K562 (cell line): ENCODE results near the gene LRIT1. TPM values are rescaled to one million over a fixed set of nuclear protein-coding genes. Genes with fewer than 3 reads are reported as not detected.

ENCODE experiments used
- ATAC-seq: fragments of 200-7000 bp; cut with Tn5 transposase; 3 replicates; pipeline ENCODE4 v1.9.1; 2020; ENCODE audit warnings: moderate library complexity
- BruUV-seq: library from RNA; stranded (reverse); fragments of 400-500 nt; replicated peaks from 2 replicates; lab custom pipeline; 2021; lab: Mats Ljungman, UMichigan
- CTCF ChIA-PET: fragments of 300-600 bp; formaldehyde crosslinking; extraction: SDS; loops from one replicate; lab custom pipeline; 2021; ENCODE audit warnings: low intra/inter-chr PET ratio; lab: Yijun Ruan, JAX
- POLR2A ChIA-PET: fragments of 300-600, 350-650 bp; sonication (Branson Sonifier 250); formaldehyde crosslinking; extraction: SDS; loops from one replicate; lab custom pipeline; 2021; ENCODE audit warnings: antibody characterized with exemption, inconsistent platforms; lab: Yijun Ruan, JAX
- DNase-seq, 4 experiments: peaks; one replicate each; pipeline versions ENCODE4 v3.0.0 to v3.0.0-alpha.2; 2011 to 2018; ENCODE audit warnings: low spot score in 3 of 4, mixed read lengths in 3 of 4; ENCODE audit errors: extremely low read depth in 1 of 4
- FAIRE-seq: peaks from 2 replicates; lab custom pipeline; 2011; peaks lifted over from hg19 to GRCh38; lab: Jason Lieb, UNC
- H2AFZ ChIP-seq: 2 replicates; pipeline ENCODE4 v1.6.0; 2011; ENCODE audit warnings: low read depth, low read length, control low read depth, inconsistent platforms
- H3K27ac ChIP-seq: fragments of 200-600 bp; 3 replicates; pipeline ENCODE4 v1.8.0; 2011; ENCODE audit warnings: low read depth, mild to moderate bottlenecking, control low read depth, inconsistent platforms, low read length, moderate library complexity, mixed read lengths; ENCODE audit errors: extremely low read depth
- H3K27me3 ChIP-seq, 2 experiments: fragments of 300-600 bp in 1 of 2; 2 replicates in 1 of 2; 3 replicates in 1 of 2; pipeline versions ENCODE4 v1.6.0 to v1.8.0; 2011; ENCODE audit warnings: inconsistent platforms in 2 of 2, low read length in 2 of 2, mild to moderate bottlenecking in 1 of 2, mixed read lengths in 1 of 2, moderate library complexity in 1 of 2; ENCODE audit not compliant: control insufficient read depth in 2 of 2, insufficient read depth in 2 of 2
- H3K36me3 ChIP-seq: fragments of 300-600 bp; 3 replicates; pipeline ENCODE4 v1.8.0; 2011; ENCODE audit warnings: mild to moderate bottlenecking, low read length, inconsistent platforms; ENCODE audit not compliant: control insufficient read depth, insufficient read depth
- H3K4me1 ChIP-seq, 2 experiments: fragments of 200-600 bp in 1 of 2; replicated peaks in 1 of 2; 2 replicates in 1 of 2; 3 replicates in 1 of 2; pipeline versions ENCODE4 v1.5.1 to v1.8.0; 2011; ENCODE audit warnings: inconsistent platforms in 2 of 2, low read length in 2 of 2, mild to moderate bottlenecking in 1 of 2, mixed read lengths in 1 of 2, moderate library complexity in 1 of 2; ENCODE audit not compliant: control insufficient read depth in 2 of 2, insufficient read depth in 2 of 2
- H3K4me2 ChIP-seq: 2 replicates; pipeline ENCODE4 v1.6.1; 2011; ENCODE audit warnings: low read length, control low read depth, inconsistent platforms, mixed read lengths; ENCODE audit not compliant: insufficient read depth
- H3K4me3 ChIP-seq: fragments of 200-600 bp; sonication (generic), shearing (Covaris generic); 2 replicates; pipeline ENCODE4 v1.5.1; 2016; ENCODE audit warnings: control low read depth, inconsistent platforms
- H3K79me2 ChIP-seq: fragments of 200-600 bp; 3 replicates; pipeline ENCODE4 v1.8.0; 2011; ENCODE audit warnings: low read length, inconsistent platforms; ENCODE audit not compliant: control insufficient read depth, insufficient read depth
- H3K9ac ChIP-seq, 2 experiments: 2 replicates each; pipeline versions ENCODE4 v1.6.0 to v1.6.1; 2011; ENCODE audit warnings: low read depth in 2 of 2, low read length in 2 of 2, control low read depth in 1 of 2, inconsistent platforms in 1 of 2, mild to moderate bottlenecking in 1 of 2, mixed read lengths in 1 of 2; ENCODE audit not compliant: insufficient read depth in 1 of 2
- H3K9me1 ChIP-seq: one replicate; pipeline ENCODE4 v1.6.0; 2011; ENCODE audit warnings: inconsistent platforms, mild to moderate bottlenecking, low read length, moderate library complexity; ENCODE audit not compliant: control insufficient read depth, insufficient read depth
- H3K9me3 ChIP-seq: replicated peaks from 2 replicates; pipeline ENCODE4 v1.5.1; 2011; ENCODE audit warnings: low read depth, low read length, inconsistent platforms; ENCODE audit not compliant: control insufficient read depth, insufficient read depth
- H4K20me1 ChIP-seq: replicated peaks from 2 replicates; pipeline ENCODE4 v1.6.1; 2011; ENCODE audit warnings: low read length, inconsistent platforms, mixed read lengths; ENCODE audit not compliant: control insufficient read depth, insufficient read depth
- CC2D1A ChIP-seq: fragments of 450-650 bp; IDR thresholded peaks from 2 replicates; pipeline ENCODE4 v1.6.1; 2017; ENCODE audit warnings: mild to moderate bottlenecking
- FOXK1 ChIP-seq: sonication (generic); formaldehyde crosslinking; IDR thresholded peaks from 2 replicates; pipeline ENCODE4 v1.8.0; 2022; ENCODE audit warnings: missing genetic modification reagents, mild to moderate bottlenecking, borderline replicate concordance
- RAD21 ChIP-seq, 2 experiments: fragments of 250-450 bp in 1 of 2; fragments of 450-650 bp in 1 of 2; sonication (Bioruptor Pico) in 1 of 2; formaldehyde crosslinking in 1 of 2; IDR thresholded peaks in 1 of 2; conservative IDR thresholded peaks in 1 of 2; 2 replicates each; pipeline versions ENCODE4 v1.4.0 to v1.8.0; 2020 to 2022; ENCODE audit warnings: mild to moderate bottlenecking in 2 of 2, moderate library complexity in 1 of 2
- SRF ChIP-seq, 2 experiments: fragments of 250-450, 450-650 bp in 1 of 2; sonication (Bioruptor Pico) in 1 of 2; sonication (generic) in 1 of 2; formaldehyde crosslinking; IDR thresholded peaks; 2 replicates each; pipeline versions ENCODE4 v1.5.0 to v1.5.1; 2020 to 2022; ENCODE audit warnings: mild to moderate bottlenecking in 1 of 2, missing genetic modification reagents in 1 of 2
- ZFP36 ChIP-seq: fragments of 150-350 bp; IDR thresholded peaks from 2 replicates; pipeline ENCODE4 v1.6.1; 2018; ENCODE audit warnings: low read length, low read depth; ENCODE audit not compliant: partially characterized antibody
- ZKSCAN1 ChIP-seq: fragments of 150-350 bp; IDR thresholded peaks from 2 replicates; pipeline ENCODE4 v1.6.1; 2016; ENCODE audit warnings: low read depth, low read length
- ZNF785 ChIP-seq: fragments of 250-450 bp; sonication (Bioruptor Pico); IDR thresholded peaks from 2 replicates; pipeline ENCODE4 v1.4.0; 2020; ENCODE audit warnings: mild to moderate bottlenecking
- WGBS: fragments of 100-300 bp; shearing (Covaris generic); methylation state at CpG from one replicate; pipeline ENCODE4 v1.1.6; 2016; ENCODE audit warnings: low coverage, mixed read lengths; ENCODE audit not compliant: insufficient coverage; ENCODE audit errors: missing lambda C conversion rate; 5-methylcytosine and 5-hydroxymethylcytosine counted together
- in situ Hi-C: fragments of 300-500 bp; cut with MboI; formaldehyde crosslinking; loops from 4 replicates; pipeline ENCODE4 v1.15.0; 2018; ENCODE audit warnings: inconsistent platforms, mixed read lengths
- intact Hi-C: fragments of 100-400 bp; cut with micrococcal nuclease; formaldehyde crosslinking; loops from 2 replicates; pipeline ENCODE4 v1.14.2; 2022
- polyA plus RNA-seq, 8 experiments: library from polyadenylated mRNA; depleted of rRNA in 4 of 8; stranded (reverse) in 5 of 8; unstranded in 3 of 8; fragments of >200 nt; fragmentation: Nextera tagmentation in 2 of 8; fragmentation: Illumina TruSeq in 1 of 8; extraction: Ambion mirVana in 2 of 8; extraction: Trizol in 1 of 8; gene quantifications; 2 replicates each; pipeline versions ENCODE4 v1.2.1 to v1.2.3, GENCODE V29; 2011 to 2014; ENCODE audit warnings: inconsistent platforms in 1 of 8, missing spikeins in 1 of 8
- total RNA-seq, 7 experiments: library from RNA; depleted of rRNA in 6 of 7; stranded (reverse); fragments of >200 nt in 6 of 7; fragmentation: Illumina TruSeq in 2 of 7; extraction: Trizol in 2 of 7; gene quantifications; 2 replicates each; pipeline versions ENCODE4 v1.2.1 to v1.2.3, GENCODE V29; 2011 to 2021; ENCODE audit warnings: low replicate concordance in 1 of 7
- TF ChIP-seq, protein P1 (sequence below), 2 experiments: fragments of 450-650 bp; formaldehyde crosslinking in 1 of 2; IDR thresholded peaks; 2 replicates each; pipeline versions ENCODE4 v1.4.0 to v1.6.1; 2014 to 2020; ENCODE audit warnings: mild to moderate bottlenecking in 2 of 2, borderline replicate concordance in 1 of 2, low read depth in 1 of 2
- TF ChIP-seq, protein P2 (sequence below), 3 experiments: IDR thresholded peaks in 2 of 3; conservative IDR thresholded peaks in 1 of 3; 2 replicates each; pipeline ENCODE4 v1.5.1; 2011 to 2012; ENCODE audit warnings: low read length in 3 of 3, mild to moderate bottlenecking in 3 of 3, control low read depth in 2 of 3, improper control_type of control experiment in 1 of 3, inconsistent platforms in 1 of 3, low read depth in 1 of 3, mixed read lengths in 1 of 3, moderate library complexity in 1 of 3; ENCODE audit not compliant: insufficient read depth in 2 of 3

LRIT1 gene
- total and polyA plus RNA-seq, 9 of the 15 experiments (the other 6 are each of a cell fraction or from before 2014, with no cell fraction given): not detected

DNA sequence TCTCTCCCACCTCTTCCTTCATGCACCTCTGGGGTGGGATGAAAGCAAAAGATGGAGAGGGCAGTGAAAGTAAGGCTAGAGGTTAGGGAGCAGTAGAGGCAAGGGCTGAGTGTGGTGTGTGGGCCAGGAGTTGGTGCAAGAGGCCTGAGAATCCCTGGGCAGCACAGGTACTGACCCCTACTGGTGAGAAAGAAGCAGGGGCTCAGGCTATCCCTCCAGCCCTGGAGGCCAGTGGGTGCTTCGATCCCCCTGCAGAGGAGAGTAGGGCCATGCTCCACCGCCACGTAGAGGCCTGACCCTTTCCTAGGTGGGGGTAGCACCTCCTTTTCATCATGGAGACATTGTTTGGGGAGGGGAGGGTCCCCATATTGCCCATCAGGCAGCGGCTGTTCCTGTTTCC lies 37.2 kb downstream of the LRIT1 start:
- H2AFZ ChIP-seq: no peak overlapping the region
- WGBS: 4% methylated on average over 4 of the region's 4 CpGs

More for the DNA sequence above, 37.2 kb downstream of the LRIT1 start:
- Histone ChIP-seq H3K9me3 (no peaks in the 10 kb centered on the region), H3K4me1 (peaks cover 13 to 15% of the 10 kb centered on the region in 2 experiments; a peak in 4 of 5 replicates), H3K27me3 (peaks cover 9 to 27% of the 10 kb centered on the region in 2 experiments), H4K20me1 (no peaks in the 10 kb centered on the region), H3K4me3 (no peak overlapping the region), H3K79me2 (no peaks in the 10 kb centered on the region), H3K4me2 (no peak overlapping the region), H3K36me3 (no peaks in the 10 kb centered on the region), H3K9me1 (no peaks in the 10 kb centered on the region), H3K9ac (no peak overlapping the region), H3K27ac (no peak overlapping the region)
- in situ Hi-C loops: no loop called here
- ChIA-PET CTCF (interaction anchor here (0.6 kb wide), 1 partner anchor 9 kb away, joined by 3 read pairs; no protein-coding TSS in a partner anchor), POLR2A (no interaction called here)
- TF ChIP-seq RAD21 (CRISPR knock-in tag; conservative IDR thresholded peaks at IDR 0.05 in 1 of 2, IDR thresholded peaks at IDR 0.05 in 1 of 2): peak; percentile 13 to 59; a peak in 2 of 4 replicates
- TF ChIP-seq CC2D1A: no peak
- TF ChIP-seq, protein P1, sequence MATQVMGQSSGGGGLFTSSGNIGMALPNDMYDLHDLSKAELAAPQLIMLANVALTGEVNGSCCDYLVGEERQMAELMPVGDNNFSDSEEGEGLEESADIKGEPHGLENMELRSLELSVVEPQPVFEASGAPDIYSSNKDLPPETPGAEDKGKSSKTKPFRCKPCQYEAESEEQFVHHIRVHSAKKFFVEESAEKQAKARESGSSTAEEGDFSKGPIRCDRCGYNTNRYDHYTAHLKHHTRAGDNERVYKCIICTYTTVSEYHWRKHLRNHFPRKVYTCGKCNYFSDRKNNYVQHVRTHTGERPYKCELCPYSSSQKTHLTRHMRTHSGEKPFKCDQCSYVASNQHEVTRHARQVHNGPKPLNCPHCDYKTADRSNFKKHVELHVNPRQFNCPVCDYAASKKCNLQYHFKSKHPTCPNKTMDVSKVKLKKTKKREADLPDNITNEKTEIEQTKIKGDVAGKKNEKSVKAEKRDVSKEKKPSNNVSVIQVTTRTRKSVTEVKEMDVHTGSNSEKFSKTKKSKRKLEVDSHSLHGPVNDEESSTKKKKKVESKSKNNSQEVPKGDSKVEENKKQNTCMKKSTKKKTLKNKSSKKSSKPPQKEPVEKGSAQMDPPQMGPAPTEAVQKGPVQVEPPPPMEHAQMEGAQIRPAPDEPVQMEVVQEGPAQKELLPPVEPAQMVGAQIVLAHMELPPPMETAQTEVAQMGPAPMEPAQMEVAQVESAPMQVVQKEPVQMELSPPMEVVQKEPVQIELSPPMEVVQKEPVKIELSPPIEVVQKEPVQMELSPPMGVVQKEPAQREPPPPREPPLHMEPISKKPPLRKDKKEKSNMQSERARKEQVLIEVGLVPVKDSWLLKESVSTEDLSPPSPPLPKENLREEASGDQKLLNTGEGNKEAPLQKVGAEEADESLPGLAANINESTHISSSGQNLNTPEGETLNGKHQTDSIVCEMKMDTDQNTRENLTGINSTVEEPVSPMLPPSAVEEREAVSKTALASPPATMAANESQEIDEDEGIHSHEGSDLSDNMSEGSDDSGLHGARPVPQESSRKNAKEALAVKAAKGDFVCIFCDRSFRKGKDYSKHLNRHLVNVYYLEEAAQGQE (IDR thresholded peaks at IDR 0.05; ENCODE audit: borderline replicate concordance): peak; percentile 21; the same call in 1 of the 2 replicates
- TF ChIP-seq, protein P1 (CRISPR knock-in tag; IDR thresholded peaks at IDR 0.05; ENCODE audit: low read depth): no peak
- TF ChIP-seq ZFP36: peak; percentile 8
- TF ChIP-seq, protein P2, sequence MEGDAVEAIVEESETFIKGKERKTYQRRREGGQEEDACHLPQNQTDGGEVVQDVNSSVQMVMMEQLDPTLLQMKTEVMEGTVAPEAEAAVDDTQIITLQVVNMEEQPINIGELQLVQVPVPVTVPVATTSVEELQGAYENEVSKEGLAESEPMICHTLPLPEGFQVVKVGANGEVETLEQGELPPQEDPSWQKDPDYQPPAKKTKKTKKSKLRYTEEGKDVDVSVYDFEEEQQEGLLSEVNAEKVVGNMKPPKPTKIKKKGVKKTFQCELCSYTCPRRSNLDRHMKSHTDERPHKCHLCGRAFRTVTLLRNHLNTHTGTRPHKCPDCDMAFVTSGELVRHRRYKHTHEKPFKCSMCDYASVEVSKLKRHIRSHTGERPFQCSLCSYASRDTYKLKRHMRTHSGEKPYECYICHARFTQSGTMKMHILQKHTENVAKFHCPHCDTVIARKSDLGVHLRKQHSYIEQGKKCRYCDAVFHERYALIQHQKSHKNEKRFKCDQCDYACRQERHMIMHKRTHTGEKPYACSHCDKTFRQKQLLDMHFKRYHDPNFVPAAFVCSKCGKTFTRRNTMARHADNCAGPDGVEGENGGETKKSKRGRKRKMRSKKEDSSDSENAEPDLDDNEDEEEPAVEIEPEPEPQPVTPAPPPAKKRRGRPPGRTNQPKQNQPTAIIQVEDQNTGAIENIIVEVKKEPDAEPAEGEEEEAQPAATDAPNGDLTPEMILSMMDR (IDR thresholded peaks at IDR 0.05 in 2 of 3, conservative IDR thresholded peaks at IDR 0.05 in 1 of 3; ENCODE audit: insufficient read depth in 2 of 3, low read depth in 1 of 3, low read length in 3 of 3): peak; percentile 73 to 78 (median 74)
- TF ChIP-seq ZNF785 (CRISPR knock-in tag): no peak
- no peak for TF ChIP-seq SRF (CRISPR knock-in tag; IDR thresholded peaks at IDR 0.05)
- no peak for TF ChIP-seq FOXK1 (CRISPR knock-in tag)
- no peak for TF ChIP-seq ZKSCAN1
- BruUV-seq: no TSS peak
- DNase-seq (peak; percentile 55 to 70 (median 69)), ATAC-seq (peak; percentile 86), FAIRE-seq (peak; percentile 78)
- intact Hi-C loops: loop anchor here (2.0 kb wide), 1 partner anchor 55 kb away; no protein-coding TSS in a partner anchor
